Inflammatory macrophage treated with lipopolysaccharide for 4 hours (primary cell): ENCODE results near the gene PTPRO.

Experiments used
- DNase-seq: peaks from one replicate; pipeline ENCODE4 v3.0.0-alpha.2; 2020

The PTPRO gene

GRCh38 chr12:15574353-15574752, 252.0 kb downstream of the PTPRO start:
- DNase-seq: no peak

GRCh38 chr12:15575671-15576541, 253.6 kb downstream of the PTPRO start:
- DNase-seq: no peak

GRCh38 chr12:15580431-15580830, 258.1 kb downstream of the PTPRO start:
- DNase-seq: no peak

- DNase-seq: no peak
These were observed 258.7 kb downstream of the PTPRO start for GRCh38 chr12:15581006-15581405.

- no peak for DNase-seq
These were observed 261.5 kb downstream of the PTPRO start for GRCh38 chr12:15583804-15584203.

- DNase-seq: peak; percentile 65
These were observed 262.2 kb downstream of the PTPRO start for GRCh38 chr12:15584366-15585041.

- DNase-seq: no peak
These were observed 267.2 kb downstream of the PTPRO start for GRCh38 chr12:15589328-15590032.

GRCh38 chr12:15590180-15590826, 268.0 kb downstream of the PTPRO start:
- peak; percentile 65 for DNase-seq

GRCh38 chr12:15591811-15592210, 269.5 kb downstream of the PTPRO start:
- DNase-seq: no peak

- DNase-seq: no peak
These were observed 270.6 kb downstream of the PTPRO start for GRCh38 chr12:15592934-15593333.

GRCh38 chr12:15596174-15596573, 273.9 kb downstream of the PTPRO start:
- no peak for DNase-seq

GRCh38 chr12:15597125-15597830, 275.0 kb downstream of the PTPRO start:
- no peak for DNase-seq

GRCh38 chr12:15599266-15600037, 277.1 kb downstream of the PTPRO start:
- no peak for DNase-seq

GRCh38 chr12:15600223-15600935, 278.1 kb downstream of the PTPRO start:
- DNase-seq: no peak

- DNase-seq: peak; percentile 84
These were observed 279.0 kb downstream of the PTPRO start for GRCh38 chr12:15601210-15601800.

- peak; percentile 46 for DNase-seq
These were observed 279.9 kb downstream of the PTPRO start for GRCh38 chr12:15602051-15602672.

GRCh38 chr12:15603474-15604085, 281.3 kb downstream of the PTPRO start:
- DNase-seq: no peak

GRCh38 chr12:15605881-15606590, 283.7 kb downstream of the PTPRO start:
- peak; percentile 68 for DNase-seq

- DNase-seq: no peak
These were observed 286.1 kb downstream of the PTPRO start for GRCh38 chr12:15608406-15608805.
